Adrenal gland (tissue), 5 donors: ENCODE data around the gene GNB5.

Experiments
- POLR2A ChIP-seq, 2 donors: fragments of 450-650 bp; IDR thresholded peaks; one replicate each; pipeline ENCODE4 v1.6.1; 2017; ENCODE audit warnings: antibody characterized with exemption in 2 of 2, mild to moderate bottlenecking in 2 of 2, moderate library complexity in 1 of 2
- TF ChIP-seq, protein P1 (sequence below), 6 experiments: fragments of 450-650 bp in 4 of 6; fragments of 200-600 bp in 2 of 6; sonication (generic) in 1 of 6; IDR thresholded peaks; 1 replicate in 5 of 6; 2 replicates in 1 of 6; pipeline versions ENCODE4 v1.5.1 to v1.8.0; 2016 to 2021; ENCODE audit warnings: antibody characterized with exemption in 6 of 6, mild to moderate bottlenecking in 2 of 6, moderate library complexity in 1 of 6
- donor health status: DM: no; HTN: no; CAD: no.

DNA sequence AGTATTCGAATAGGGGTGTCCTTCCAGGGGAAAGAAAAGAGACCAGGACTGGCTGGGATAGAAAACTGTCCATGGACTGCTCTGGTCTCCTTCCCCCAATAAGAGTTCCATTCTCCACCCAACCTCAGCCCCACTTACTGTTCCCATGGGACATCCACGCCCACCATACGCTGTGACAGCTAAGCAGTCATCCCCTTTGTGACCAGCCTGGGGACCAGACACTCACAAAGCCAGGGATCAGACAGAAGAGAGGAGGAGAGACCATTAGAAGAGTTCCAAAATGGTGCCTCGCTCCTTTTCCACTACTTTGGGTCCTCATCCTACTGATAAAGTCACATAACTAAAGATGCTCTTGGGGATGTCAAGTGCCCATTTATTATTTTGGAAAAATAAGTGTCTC lies 27.6 kb upstream of the GNB5 start:
- TF ChIP-seq, protein P1, sequence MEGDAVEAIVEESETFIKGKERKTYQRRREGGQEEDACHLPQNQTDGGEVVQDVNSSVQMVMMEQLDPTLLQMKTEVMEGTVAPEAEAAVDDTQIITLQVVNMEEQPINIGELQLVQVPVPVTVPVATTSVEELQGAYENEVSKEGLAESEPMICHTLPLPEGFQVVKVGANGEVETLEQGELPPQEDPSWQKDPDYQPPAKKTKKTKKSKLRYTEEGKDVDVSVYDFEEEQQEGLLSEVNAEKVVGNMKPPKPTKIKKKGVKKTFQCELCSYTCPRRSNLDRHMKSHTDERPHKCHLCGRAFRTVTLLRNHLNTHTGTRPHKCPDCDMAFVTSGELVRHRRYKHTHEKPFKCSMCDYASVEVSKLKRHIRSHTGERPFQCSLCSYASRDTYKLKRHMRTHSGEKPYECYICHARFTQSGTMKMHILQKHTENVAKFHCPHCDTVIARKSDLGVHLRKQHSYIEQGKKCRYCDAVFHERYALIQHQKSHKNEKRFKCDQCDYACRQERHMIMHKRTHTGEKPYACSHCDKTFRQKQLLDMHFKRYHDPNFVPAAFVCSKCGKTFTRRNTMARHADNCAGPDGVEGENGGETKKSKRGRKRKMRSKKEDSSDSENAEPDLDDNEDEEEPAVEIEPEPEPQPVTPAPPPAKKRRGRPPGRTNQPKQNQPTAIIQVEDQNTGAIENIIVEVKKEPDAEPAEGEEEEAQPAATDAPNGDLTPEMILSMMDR (IDR thresholded peaks at IDR 0.05): no peak
- no peak for TF ChIP-seq POLR2A (IDR thresholded peaks at IDR 0.05)
